ENCODE data around the gene FGR.

- TF ChIP-seq CTCF (IDR thresholded peaks at IDR 0.05; ENCODE audit: insufficient read depth, low read depth, low read length) (no peak), EZH2 (IDR thresholded peaks at IDR 0.05; ENCODE audit: insufficient read depth, low read length) (no peak)
These were observed 59.1 kb downstream of the FGR start for GRCh38 chr1:27575840-27576331.

Measured in astrocyte (in vitro differentiated cells and primary cell).